ENCODE data around the gene NSUN2. TPM values are rescaled to one million over a fixed set of nuclear protein-coding genes. Genes with fewer than 3 reads are reported as not detected.

The NSUN2 gene
- total RNA-seq, 1 donor from 2014 or later, result 70.2 TPM

DNA sequence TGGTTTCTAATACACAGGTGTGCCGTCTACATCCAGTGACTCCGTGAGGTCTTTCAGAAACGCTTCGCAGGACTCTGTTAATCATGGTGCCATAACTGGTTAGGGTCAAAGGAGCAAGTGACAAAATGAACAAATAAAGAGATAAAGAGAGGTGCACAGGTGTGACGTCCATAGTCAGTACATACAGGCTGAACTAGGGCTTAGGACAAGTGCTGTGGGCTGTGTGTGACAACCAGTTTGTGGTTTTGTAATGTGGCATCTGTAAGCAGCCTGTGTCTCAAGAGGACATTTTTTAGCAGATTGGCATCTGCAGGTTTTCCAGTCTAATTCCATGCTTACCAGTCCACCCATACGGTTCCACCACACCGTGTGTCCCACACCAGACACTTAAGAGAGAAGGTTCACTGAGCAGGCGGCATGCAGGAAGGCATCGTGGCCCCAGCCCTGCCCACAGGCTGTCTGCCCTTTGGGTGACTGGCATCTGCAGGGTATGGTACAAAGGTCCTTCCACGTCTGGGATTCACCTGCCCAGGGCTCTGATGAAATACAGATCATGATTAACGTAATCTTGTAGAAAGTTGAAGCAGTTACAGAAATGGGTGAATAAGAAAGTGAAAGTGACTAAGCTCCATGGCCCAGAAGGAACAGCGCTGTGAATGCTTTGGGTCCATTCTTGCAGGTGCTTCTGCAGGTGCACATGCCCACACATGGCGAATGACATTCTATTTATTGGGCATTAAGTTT, 27.3 kb upstream of the NSUN2 start:
- TF ChIP-seq, protein P1, sequence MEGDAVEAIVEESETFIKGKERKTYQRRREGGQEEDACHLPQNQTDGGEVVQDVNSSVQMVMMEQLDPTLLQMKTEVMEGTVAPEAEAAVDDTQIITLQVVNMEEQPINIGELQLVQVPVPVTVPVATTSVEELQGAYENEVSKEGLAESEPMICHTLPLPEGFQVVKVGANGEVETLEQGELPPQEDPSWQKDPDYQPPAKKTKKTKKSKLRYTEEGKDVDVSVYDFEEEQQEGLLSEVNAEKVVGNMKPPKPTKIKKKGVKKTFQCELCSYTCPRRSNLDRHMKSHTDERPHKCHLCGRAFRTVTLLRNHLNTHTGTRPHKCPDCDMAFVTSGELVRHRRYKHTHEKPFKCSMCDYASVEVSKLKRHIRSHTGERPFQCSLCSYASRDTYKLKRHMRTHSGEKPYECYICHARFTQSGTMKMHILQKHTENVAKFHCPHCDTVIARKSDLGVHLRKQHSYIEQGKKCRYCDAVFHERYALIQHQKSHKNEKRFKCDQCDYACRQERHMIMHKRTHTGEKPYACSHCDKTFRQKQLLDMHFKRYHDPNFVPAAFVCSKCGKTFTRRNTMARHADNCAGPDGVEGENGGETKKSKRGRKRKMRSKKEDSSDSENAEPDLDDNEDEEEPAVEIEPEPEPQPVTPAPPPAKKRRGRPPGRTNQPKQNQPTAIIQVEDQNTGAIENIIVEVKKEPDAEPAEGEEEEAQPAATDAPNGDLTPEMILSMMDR (IDR thresholded peaks at IDR 0.05; ENCODE audit: unreplicated experiment), result no peak
- Mint-ChIP-seq H3K9me3 (ENCODE audit: unreplicated experiment) (no peaks in the 10 kb centered on the region), H3K27me3 (ENCODE audit: unreplicated experiment) (peaks cover 4% of the 10 kb centered on the region), H3K36me3 (ENCODE audit: low read depth, unreplicated experiment) (peaks cover 30% of the 10 kb centered on the region), H3K4me1 (ENCODE audit: unreplicated experiment) (no peaks in the 10 kb centered on the region), H3K27ac (ENCODE audit: unreplicated experiment) (no peak overlapping the region), H3K4me3 (ENCODE audit: unreplicated experiment) (no peak overlapping the region)
- no peak for DNase-seq (ENCODE audit: low spot score)

- DNase-seq (ENCODE audit: low spot score), result no peak
- Mint-ChIP-seq H3K27ac (ENCODE audit: unreplicated experiment) (no peak overlapping the region), H3K9me3 (ENCODE audit: unreplicated experiment) (no peaks in the 10 kb centered on the region), H3K27me3 (ENCODE audit: unreplicated experiment) (peaks cover 4% of the 10 kb centered on the region), H3K36me3 (ENCODE audit: low read depth, unreplicated experiment) (peaks cover 37% of the 10 kb centered on the region), H3K4me1 (ENCODE audit: unreplicated experiment) (no peaks in the 10 kb centered on the region), H3K4me3 (ENCODE audit: unreplicated experiment) (peak overlapping the region; percentile 6)
- TF ChIP-seq, protein P1 (IDR thresholded peaks at IDR 0.05; ENCODE audit: unreplicated experiment), result no peak
Observed at GRCh38 chr5:6656680-6657079, 23.8 kb upstream of the NSUN2 start.

DNA sequence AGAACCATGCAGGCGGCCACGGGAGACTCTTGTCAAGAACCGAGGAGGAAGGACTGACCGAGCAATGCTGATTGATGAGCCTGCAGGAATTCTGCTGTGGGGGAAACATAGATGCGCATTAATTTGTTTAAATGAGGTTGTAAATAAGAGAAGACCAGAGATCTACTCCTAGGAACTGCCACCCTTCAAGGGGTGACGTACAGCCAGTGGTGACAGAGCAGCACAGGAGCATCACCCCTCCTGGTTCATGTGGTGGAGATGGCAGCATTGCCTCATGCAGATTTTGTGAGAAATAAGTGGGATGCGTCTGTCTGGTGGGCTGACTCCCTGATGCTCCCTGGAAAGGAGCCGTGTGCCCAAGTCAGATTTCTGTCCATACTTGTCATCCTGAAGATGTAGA, 22.6 kb upstream of the NSUN2 start:
- TF ChIP-seq, protein P1 (IDR thresholded peaks at IDR 0.05; ENCODE audit: unreplicated experiment), result no peak
- Mint-ChIP-seq H3K27ac (ENCODE audit: unreplicated experiment) (no peak overlapping the region), H3K9me3 (ENCODE audit: unreplicated experiment) (no peaks in the 10 kb centered on the region), H3K4me1 (ENCODE audit: unreplicated experiment) (no peaks in the 10 kb centered on the region), H3K4me3 (ENCODE audit: unreplicated experiment) (peak overlapping the region; percentile 16), H3K36me3 (ENCODE audit: low read depth, unreplicated experiment) (peaks cover 37% of the 10 kb centered on the region), H3K27me3 (ENCODE audit: unreplicated experiment) (peaks cover 6% of the 10 kb centered on the region)
- no peak for DNase-seq (ENCODE audit: low spot score)

GRCh38 chr5:6652025-6652424, 19.2 kb upstream of the NSUN2 start:
- peaks cover 31% of the 10 kb centered on the region for H3K36me3 Mint-ChIP-seq (ENCODE audit: low read depth, unreplicated experiment)
- H3K27ac Mint-ChIP-seq (ENCODE audit: unreplicated experiment), result no peak overlapping the region
- H3K4me3 Mint-ChIP-seq (ENCODE audit: unreplicated experiment), result no peak overlapping the region
- peaks cover 2% of the 10 kb centered on the region for H3K27me3 Mint-ChIP-seq (ENCODE audit: unreplicated experiment)
- no peak for DNase-seq (ENCODE audit: low spot score)
- H3K4me1 Mint-ChIP-seq (ENCODE audit: unreplicated experiment), result no peaks in the 10 kb centered on the region
- TF ChIP-seq, protein P1 (IDR thresholded peaks at IDR 0.05; ENCODE audit: unreplicated experiment), result no peak
- no peaks in the 10 kb centered on the region for H3K9me3 Mint-ChIP-seq (ENCODE audit: unreplicated experiment)

- no peaks in the 10 kb centered on the region for H3K4me1 Mint-ChIP-seq (ENCODE audit: unreplicated experiment)
- no peak for DNase-seq (ENCODE audit: low spot score)
Observed at GRCh38 chr5:6649681-6650080, 16.8 kb upstream of the NSUN2 start.

More at GRCh38 chr5:6649681-6650080, 16.8 kb upstream of the NSUN2 start:
- peaks cover 1% of the 10 kb centered on the region for H3K27me3 Mint-ChIP-seq (ENCODE audit: unreplicated experiment)
- TF ChIP-seq, protein P1 (IDR thresholded peaks at IDR 0.05; ENCODE audit: unreplicated experiment), result no peak
- peaks cover 11% of the 10 kb centered on the region for H3K36me3 Mint-ChIP-seq (ENCODE audit: low read depth, unreplicated experiment)
- H3K27ac Mint-ChIP-seq (ENCODE audit: unreplicated experiment), result peak overlapping the region; percentile 1
- no peaks in the 10 kb centered on the region for H3K9me3 Mint-ChIP-seq (ENCODE audit: unreplicated experiment)
- no peak overlapping the region for H3K4me3 Mint-ChIP-seq (ENCODE audit: unreplicated experiment)

Measured in endothelial cell (in vitro differentiated cells).